Measurements from ENCODE around the gene LCP2. TPM values are rescaled to one million over a fixed set of nuclear protein-coding genes. Genes with fewer than 3 reads are reported as not detected.
A peak's percentile ranks its signal among the peaks of the same experiment; 100 is the strongest.

The LCP2 gene
- total RNA-seq, 4 donors from 2014 or later: 27.5 to 53.8 (median 47.3) TPM

- Histone ChIP-seq H3K4me3 (no peak overlapping the region), H3K36me3 (no peaks in the 10 kb centered on the region), H3K27ac (no peak overlapping the region), H3K9me3 (peaks cover 0 to 8% (median 0%) of the 10 kb centered on the region in 4 donors), H3K4me1 (peaks cover 0 to 27% (median 12%) of the 10 kb centered on the region in 4 donors), H3K27me3 (no peaks in the 10 kb centered on the region)
- no peak for DNase-seq (ENCODE audit: low spot score in 2 of 2)
- TF ChIP-seq POLR2A (IDR thresholded peaks at IDR 0.05) (no peak), EP300 (IDR thresholded peaks at IDR 0.05) (no peak)
- TF ChIP-seq, protein P1, sequence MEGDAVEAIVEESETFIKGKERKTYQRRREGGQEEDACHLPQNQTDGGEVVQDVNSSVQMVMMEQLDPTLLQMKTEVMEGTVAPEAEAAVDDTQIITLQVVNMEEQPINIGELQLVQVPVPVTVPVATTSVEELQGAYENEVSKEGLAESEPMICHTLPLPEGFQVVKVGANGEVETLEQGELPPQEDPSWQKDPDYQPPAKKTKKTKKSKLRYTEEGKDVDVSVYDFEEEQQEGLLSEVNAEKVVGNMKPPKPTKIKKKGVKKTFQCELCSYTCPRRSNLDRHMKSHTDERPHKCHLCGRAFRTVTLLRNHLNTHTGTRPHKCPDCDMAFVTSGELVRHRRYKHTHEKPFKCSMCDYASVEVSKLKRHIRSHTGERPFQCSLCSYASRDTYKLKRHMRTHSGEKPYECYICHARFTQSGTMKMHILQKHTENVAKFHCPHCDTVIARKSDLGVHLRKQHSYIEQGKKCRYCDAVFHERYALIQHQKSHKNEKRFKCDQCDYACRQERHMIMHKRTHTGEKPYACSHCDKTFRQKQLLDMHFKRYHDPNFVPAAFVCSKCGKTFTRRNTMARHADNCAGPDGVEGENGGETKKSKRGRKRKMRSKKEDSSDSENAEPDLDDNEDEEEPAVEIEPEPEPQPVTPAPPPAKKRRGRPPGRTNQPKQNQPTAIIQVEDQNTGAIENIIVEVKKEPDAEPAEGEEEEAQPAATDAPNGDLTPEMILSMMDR (IDR thresholded peaks at IDR 0.05): no peak
- 93 to 94% methylated on average over 4 of the region's 4 CpGs for WGBS, 2 donors
These were observed 5.1 kb downstream of the LCP2 start for GRCh38 chr5:170292179-170293104.

- no peaks in the 10 kb centered on the region for H3K27me3 ChIP-seq
- H3K9me3 ChIP-seq: peaks cover 0 to 8% (median 0%) of the 10 kb centered on the region in 4 donors
- peaks cover 0 to 32% (median 12%) of the 10 kb centered on the region in 4 donors for H3K4me1 ChIP-seq
- DNase-seq (ENCODE audit: low spot score in 2 of 2): no peak
- peak overlapping the region in 1 of 4 donors; percentile 19 for H3K27ac ChIP-seq
- H3K4me3 ChIP-seq: no peak overlapping the region
- no peak for TF ChIP-seq EP300 (IDR thresholded peaks at IDR 0.05)
- no peak for TF ChIP-seq POLR2A (IDR thresholded peaks at IDR 0.05)
- TF ChIP-seq, protein P1 (IDR thresholded peaks at IDR 0.05): no peak
- 82 to 86% methylated on average over 3 of the region's 3 CpGs for WGBS, 2 donors
- no peaks in the 10 kb centered on the region for H3K36me3 ChIP-seq
These were observed 7.1 kb downstream of the LCP2 start for GRCh38 chr5:170290498-170290897.

DNA sequence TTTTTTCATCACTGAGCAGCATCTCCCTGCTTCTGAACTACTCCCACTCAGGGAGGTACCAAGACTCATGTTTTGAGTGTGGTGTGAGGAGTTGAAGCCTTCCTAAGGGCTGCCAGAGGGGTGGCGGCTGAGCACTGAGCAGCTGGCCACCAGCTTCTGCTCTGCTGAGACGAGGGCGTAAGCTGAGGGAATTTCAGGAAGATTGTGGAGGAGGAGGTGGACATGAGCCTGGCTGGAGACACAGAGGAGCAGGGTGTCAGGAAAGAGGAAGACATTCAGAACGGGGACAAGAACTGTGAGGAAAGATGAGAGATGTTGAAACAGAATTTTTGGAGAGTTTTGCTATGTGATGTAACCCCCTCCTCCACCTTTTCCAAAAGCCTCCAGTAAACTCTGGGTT lies 7.8 kb downstream of the LCP2 start:
- TF ChIP-seq POLR2A (IDR thresholded peaks at IDR 0.05) (no peak), EP300 (IDR thresholded peaks at IDR 0.05) (peak in 1 of 2 donors; percentile 47)
- TF ChIP-seq, protein P1 (IDR thresholded peaks at IDR 0.05): no peak
- WGBS, 2 donors: 45 to 58% methylated on average over 4 of the region's 4 CpGs
- Histone ChIP-seq H3K4me3 (no peak overlapping the region), H3K9me3 (peaks cover 0 to 10% (median 0%) of the 10 kb centered on the region in 4 donors), H3K4me1 (peaks cover 0 to 32% (median 12%) of the 10 kb centered on the region in 4 donors), H3K27ac (peak overlapping the region in 3 of 4 donors; percentile 19 to 72 (median 56)), H3K36me3 (no peaks in the 10 kb centered on the region), H3K27me3 (no peaks in the 10 kb centered on the region)
- DNase-seq (ENCODE audit: low spot score in 2 of 2): no peak

- TF ChIP-seq, protein P1 (IDR thresholded peaks at IDR 0.05): no peak
- TF ChIP-seq EP300 (IDR thresholded peaks at IDR 0.05): no peak
- no peak for TF ChIP-seq POLR2A (IDR thresholded peaks at IDR 0.05)
- peak overlapping the region in 2 of 4 donors; percentile 25 to 72 for H3K27ac ChIP-seq
- peaks cover 0 to 32% (median 12%) of the 10 kb centered on the region in 4 donors for H3K4me1 ChIP-seq
- peaks cover 0 to 16% (median 0%) of the 10 kb centered on the region in 4 donors for H3K9me3 ChIP-seq
- no peak for DNase-seq (ENCODE audit: low spot score in 2 of 2)
- 80 to 93% methylated on average over 3 of the region's 3 CpGs for WGBS, 2 donors
- H3K4me3 ChIP-seq: no peak overlapping the region
- no peaks in the 10 kb centered on the region for H3K36me3 ChIP-seq
- no peaks in the 10 kb centered on the region for H3K27me3 ChIP-seq
These were observed 8.5 kb downstream of the LCP2 start for GRCh38 chr5:170289121-170289520.

- WGBS, 2 donors: 68 to 69% methylated on average over 3 of the region's 3 CpGs
- no peak overlapping the region for H3K4me3 ChIP-seq
- H3K9me3 ChIP-seq: peaks cover 0 to 22% (median 0%) of the 10 kb centered on the region in 4 donors
- TF ChIP-seq, protein P1 (IDR thresholded peaks at IDR 0.05): no peak
- TF ChIP-seq EP300 (IDR thresholded peaks at IDR 0.05) (no peak), POLR2A (IDR thresholded peaks at IDR 0.05) (no peak)
- peaks cover 0 to 32% (median 12%) of the 10 kb centered on the region in 4 donors for H3K4me1 ChIP-seq
- H3K27me3 ChIP-seq: no peaks in the 10 kb centered on the region
- no peak for DNase-seq (ENCODE audit: low spot score in 2 of 2)
- H3K36me3 ChIP-seq: no peaks in the 10 kb centered on the region
- peak overlapping the region in 3 of 4 donors; percentile 32 to 72 (median 50) for H3K27ac ChIP-seq
These were observed 9.0 kb downstream of the LCP2 start for GRCh38 chr5:170288551-170288950.

Data from tibial nerve (tissue), 4 donors.